Lower lobe of right lung (tissue), 2 donors: ENCODE data around the gene PGS1. TPM values are rescaled to one million over a fixed set of nuclear protein-coding genes. Genes with fewer than 3 reads are reported as not detected.

Experiments
- ATAC-seq, 2 donors: fragments of 200-7000 bp; cut with Tn5 transposase; one replicate each; pipeline ENCODE4 v1.9.1; 2020 to 2022; ENCODE audit warnings: mild to moderate bottlenecking in 2 of 2, moderate library complexity in 2 of 2
- DNase-seq: peaks from one replicate; pipeline ENCODE4 v3.0.0-alpha.2; 2020
- H3K27ac ChIP-seq: fragments of 200-600 bp; one replicate; pipeline ENCODE4 v1.8.0; 2022
- H3K27me3 ChIP-seq: fragments of 200-600 bp; one replicate; pipeline ENCODE4 v1.8.0; 2022; ENCODE audit warnings: low read depth
- H3K36me3 ChIP-seq: fragments of 200-600 bp; one replicate; pipeline ENCODE4 v1.8.0; 2022; ENCODE audit warnings: mild to moderate bottlenecking
- H3K4me1 ChIP-seq: fragments of 200-600 bp; one replicate; pipeline ENCODE4 v1.8.0; 2022
- H3K4me3 ChIP-seq: fragments of 200-600 bp; one replicate; pipeline ENCODE4 v1.8.0; 2022; ENCODE audit warnings: mild to moderate bottlenecking
- H3K9me3 ChIP-seq: fragments of 200-600 bp; one replicate; pipeline ENCODE4 v1.8.0; 2022
- CTCF ChIP-seq: fragments of 200-600 bp; IDR thresholded peaks from one replicate; pipeline ENCODE4 v1.8.0; 2022; ENCODE audit warnings: antibody characterized with exemption, mild to moderate bottlenecking
- intact Hi-C: fragments of 100-400 bp; cut with DNase I; formaldehyde crosslinking; loops from one replicate; pipeline ENCODE4 v1.11.0; 2022
- total RNA-seq: library from RNA; stranded (reverse); fragmentation: NEBNext Ultra II Directional; extraction: Animal tissue kit (Norgen Biotek cat#: 25700); gene quantifications from one replicate; pipeline ENCODE4 v1.2.1, GENCODE V29; 2021
- donor health status: DM: no; HTN: yes; CAD: no; lungs with severe emphysema.

Gene PGS1
- total RNA-seq, 1 donor from 2014 or later, result 90.9 TPM

GRCh38 chr17:78364436-78365281 is 13.8 kb upstream of the PGS1 start:
- H3K9me3 ChIP-seq, result no peaks in the 10 kb centered on the region
- H3K27ac ChIP-seq, result peak overlapping the region; percentile 81
- no peak overlapping the region for H3K4me3 ChIP-seq
- ATAC-seq (no peak), DNase-seq (no peak)
- no peak for TF ChIP-seq CTCF
- no peaks in the 10 kb centered on the region for H3K27me3 ChIP-seq
- peaks cover 40% of the 10 kb centered on the region for H3K4me1 ChIP-seq
- intact Hi-C loops, result no loop called here
- H3K36me3 ChIP-seq, result no peaks in the 10 kb centered on the region

- H3K36me3 ChIP-seq, result no peaks in the 10 kb centered on the region
- H3K4me3 ChIP-seq, result no peak overlapping the region
- TF ChIP-seq CTCF, result no peak
- ATAC-seq, result peak; percentile 54 to 61
- DNase-seq, result no peak
- no peaks in the 10 kb centered on the region for H3K27me3 ChIP-seq
- peaks cover 37% of the 10 kb centered on the region for H3K4me1 ChIP-seq
- intact Hi-C loops, result no loop called here
- no peaks in the 10 kb centered on the region for H3K9me3 ChIP-seq
- peak overlapping the region; percentile 81 for H3K27ac ChIP-seq
Observed at GRCh38 chr17:78365561-78366108, 12.8 kb upstream of the PGS1 start.

- Histone ChIP-seq H3K36me3 (no peaks in the 10 kb centered on the region), H3K9me3 (no peaks in the 10 kb centered on the region), H3K4me3 (no peak overlapping the region), H3K4me1 (peaks cover 30% of the 10 kb centered on the region), H3K27me3 (no peaks in the 10 kb centered on the region), H3K27ac (peak overlapping the region; percentile 81)
- TF ChIP-seq CTCF, result no peak
- intact Hi-C loops, result no loop called here
- peak; percentile 71 for DNase-seq
- peak; percentile 54 to 82 for ATAC-seq
Observed at GRCh38 chr17:78366109-78366848, 12.2 kb upstream of the PGS1 start.

GRCh38 chr17:78367193-78367592 is 11.3 kb upstream of the PGS1 start:
- Histone ChIP-seq H3K27me3 (no peaks in the 10 kb centered on the region), H3K9me3 (no peaks in the 10 kb centered on the region), H3K27ac (no peak overlapping the region), H3K36me3 (no peaks in the 10 kb centered on the region), H3K4me1 (peaks cover 28% of the 10 kb centered on the region), H3K4me3 (no peak overlapping the region)
- intact Hi-C loops, result no loop called here
- TF ChIP-seq CTCF, result no peak
- no peak for ATAC-seq
- no peak for DNase-seq

GRCh38 chr17:78368348-78368747 is 10.1 kb upstream of the PGS1 start:
- DNase-seq, result peak; percentile 66
- no peak overlapping the region for H3K4me3 ChIP-seq
- no peaks in the 10 kb centered on the region for H3K9me3 ChIP-seq
- no peak overlapping the region for H3K27ac ChIP-seq
- H3K27me3 ChIP-seq, result no peaks in the 10 kb centered on the region
- no peak for ATAC-seq
- TF ChIP-seq CTCF, result no peak
- no peaks in the 10 kb centered on the region for H3K36me3 ChIP-seq
- intact Hi-C loops, result no loop called here
- H3K4me1 ChIP-seq, result peaks cover 28% of the 10 kb centered on the region
